Raji (cell line): ENCODE results near the gene ARMC9.

Experiments
- POLR2A ChIP-seq: IDR thresholded peaks from 2 replicates; pipeline ENCODE4 v1.6.1; 2011; ENCODE audit warnings: low read depth, low read length, control low read depth; ENCODE audit not compliant: insufficient read depth

The ARMC9 gene

GRCh38 chr2:231299267-231299666, 100.8 kb downstream of the ARMC9 start:
- no peak for TF ChIP-seq POLR2A

- TF ChIP-seq POLR2A = no peak
Measured at GRCh38 chr2:231300020-231300721, 101.7 kb downstream of the ARMC9 start.

GRCh38 chr2:231300722-231301076, 102.3 kb downstream of the ARMC9 start:
- TF ChIP-seq POLR2A = no peak

GRCh38 chr2:231305221-231305620, 106.8 kb downstream of the ARMC9 start:
- no peak for TF ChIP-seq POLR2A

GRCh38 chr2:231306791-231307393, 108.5 kb downstream of the ARMC9 start:
- TF ChIP-seq POLR2A = no peak

- TF ChIP-seq POLR2A = no peak
Measured at GRCh38 chr2:231308219-231308618, 109.8 kb downstream of the ARMC9 start.

- TF ChIP-seq POLR2A = no peak
Measured at GRCh38 chr2:231308631-231309428, 110.4 kb downstream of the ARMC9 start.

- no peak for TF ChIP-seq POLR2A
Measured at GRCh38 chr2:231312066-231312465, 113.6 kb downstream of the ARMC9 start.

GRCh38 chr2:231315896-231316295, 117.5 kb downstream of the ARMC9 start:
- no peak for TF ChIP-seq POLR2A

- TF ChIP-seq POLR2A = no peak
Measured at GRCh38 chr2:231317579-231317978, 119.1 kb downstream of the ARMC9 start.

- no peak for TF ChIP-seq POLR2A
Measured at GRCh38 chr2:231318436-231318835, 120.0 kb downstream of the ARMC9 start.

GRCh38 chr2:231318954-231319353, 120.5 kb downstream of the ARMC9 start:
- no peak for TF ChIP-seq POLR2A

- TF ChIP-seq POLR2A = no peak
Measured at GRCh38 chr2:231319867-231320266, 121.4 kb downstream of the ARMC9 start.

- no peak for TF ChIP-seq POLR2A
Measured at GRCh38 chr2:231321021-231321420, 122.6 kb downstream of the ARMC9 start.

- no peak for TF ChIP-seq POLR2A
Measured at GRCh38 chr2:231321556-231322334, 123.3 kb downstream of the ARMC9 start.

GRCh38 chr2:231323316-231323715, 124.9 kb downstream of the ARMC9 start:
- TF ChIP-seq POLR2A = no peak

- TF ChIP-seq POLR2A = no peak
Measured at GRCh38 chr2:231325826-231326225, 127.4 kb downstream of the ARMC9 start.
